GM19463 (cell line): Measurements from ENCODE around the gene CYP19A1.

Experiments used
- ATAC-seq: cut with Tn5 transposase; IDR thresholded peaks from one replicate; pipeline ENCODE4 v1.9.1; 2021; ENCODE audit warnings: mild to moderate bottlenecking, moderate library complexity; ENCODE audit not compliant: unreplicated experiment

Gene CYP19A1

GRCh38 chr15:51224428-51224827, 114.0 kb downstream of the CYP19A1 start:
- no peak for ATAC-seq

DNA sequence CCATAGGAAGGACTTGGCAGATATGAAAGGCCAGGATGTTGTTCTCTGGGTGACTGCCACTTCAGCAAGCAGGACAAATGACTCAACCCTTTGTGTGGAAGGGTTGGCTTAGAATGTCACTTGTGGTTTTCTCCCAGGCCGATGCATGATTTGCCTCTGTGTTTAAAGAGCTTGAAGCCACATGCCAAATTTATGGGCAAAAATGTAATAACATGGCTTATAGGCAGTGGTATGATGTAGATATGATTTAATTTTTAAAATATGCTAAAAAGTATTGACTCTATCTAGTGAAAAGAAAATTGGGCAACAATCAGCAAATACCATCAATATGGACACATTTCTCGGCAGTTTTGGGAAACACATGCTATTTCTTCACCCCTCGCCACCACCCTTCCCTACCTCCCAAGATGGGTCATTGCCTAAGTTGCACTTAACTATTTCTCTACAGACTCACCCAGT, 114.6 kb downstream of the CYP19A1 start:
- no peak for ATAC-seq

DNA sequence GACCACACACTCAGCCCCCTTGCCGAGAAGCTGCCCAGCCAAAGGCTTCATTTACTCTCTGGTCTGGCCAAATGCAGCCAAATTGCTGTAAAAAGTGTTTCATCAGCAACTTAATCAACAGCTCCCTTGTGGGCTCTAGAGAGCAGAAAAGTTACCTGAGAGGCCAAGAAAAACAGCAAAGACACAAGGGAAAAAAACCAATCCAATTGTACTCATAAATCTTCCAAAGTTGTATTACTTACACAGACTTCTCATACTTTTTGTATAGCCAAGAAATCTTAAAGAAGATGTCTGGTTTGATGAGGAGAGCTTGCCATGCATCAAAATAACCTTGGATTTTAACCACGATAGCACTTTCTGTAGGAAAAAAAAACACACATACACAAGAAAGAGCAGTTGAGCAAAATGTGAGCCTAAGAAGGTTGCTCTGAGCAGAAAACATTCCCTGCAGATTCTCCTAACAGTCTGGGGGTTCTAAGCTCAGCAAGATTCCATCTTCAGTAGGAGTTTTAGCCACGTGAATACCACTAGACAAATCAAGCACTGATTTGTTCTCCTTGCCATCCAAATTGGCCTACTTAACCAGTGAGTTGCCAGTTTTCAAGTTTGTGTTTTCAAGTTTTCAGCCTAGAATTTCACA, 120.0 kb downstream of the CYP19A1 start:
- ATAC-seq: no peak

GRCh38 chr15:51212909-51213308, 125.5 kb downstream of the CYP19A1 start:
- ATAC-seq: no peak

GRCh38 chr15:51212239-51212638, 126.2 kb downstream of the CYP19A1 start:
- ATAC-seq: no peak

- no peak for ATAC-seq
Measured at GRCh38 chr15:51205050-51205975, 133.1 kb downstream of the CYP19A1 start.

DNA sequence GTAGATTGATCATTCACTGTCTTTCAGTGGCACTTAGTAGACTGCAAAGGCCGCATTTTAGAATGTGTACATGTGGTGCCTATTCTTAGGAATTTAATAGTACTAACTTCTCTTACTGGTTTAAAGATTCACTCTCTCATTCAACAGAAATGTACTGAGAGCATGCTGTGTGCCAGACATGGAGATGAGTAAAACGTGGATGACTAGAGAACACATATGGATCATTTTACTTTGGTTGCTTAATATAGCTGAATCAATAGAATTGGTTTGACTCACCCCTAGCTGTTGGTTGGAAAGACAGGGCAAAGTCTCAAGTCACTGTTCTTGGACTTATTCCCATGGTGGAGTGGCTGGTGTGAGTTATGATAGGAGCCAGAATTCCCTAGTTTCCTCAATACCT, 134.6 kb downstream of the CYP19A1 start:
- no peak for ATAC-seq

GRCh38 chr15:51202783-51203182, 135.6 kb downstream of the CYP19A1 start:
- ATAC-seq: no peak

DNA sequence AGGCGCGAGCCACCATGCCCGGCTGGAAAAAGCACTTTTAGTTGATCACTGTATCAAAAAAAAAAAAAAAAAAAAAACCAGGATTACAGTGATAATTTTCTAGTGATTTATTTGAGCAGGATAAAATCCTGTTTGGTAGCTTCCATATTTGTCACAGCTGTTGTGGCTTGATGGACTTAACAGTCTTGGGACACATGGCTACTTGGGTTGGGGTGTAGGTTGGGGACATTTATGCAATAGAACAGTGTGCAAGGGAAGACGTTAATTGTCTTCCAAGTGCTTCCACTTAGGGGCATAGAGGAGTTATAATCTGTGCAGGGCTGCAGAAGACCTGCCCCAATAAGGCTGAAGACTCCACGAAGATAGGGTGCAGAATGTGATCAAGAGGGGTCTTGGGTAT, 136.8 kb downstream of the CYP19A1 start:
- ATAC-seq: no peak

DNA sequence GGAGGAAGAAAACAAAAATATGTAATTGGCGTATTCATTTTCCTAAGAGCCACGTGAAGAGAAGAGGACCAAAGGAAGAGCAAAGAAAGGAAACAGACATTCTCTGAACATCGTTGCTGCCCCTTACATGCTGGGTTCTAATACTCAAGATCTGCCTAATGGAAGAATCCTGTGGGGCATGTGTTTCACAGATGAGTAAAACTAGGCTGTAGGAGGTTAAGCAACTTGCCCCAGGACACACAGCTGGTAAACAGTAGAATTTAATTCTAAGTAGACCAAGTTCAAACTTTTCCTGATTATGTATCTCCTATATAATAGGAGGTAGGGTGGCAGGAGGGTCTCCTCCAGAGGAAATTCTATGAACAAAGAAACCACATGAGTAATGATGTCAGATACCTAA, 137.6 kb downstream of the CYP19A1 start:
- ATAC-seq: no peak

GRCh38 chr15:51199541-51199940, 138.9 kb downstream of the CYP19A1 start:
- ATAC-seq: no peak

DNA sequence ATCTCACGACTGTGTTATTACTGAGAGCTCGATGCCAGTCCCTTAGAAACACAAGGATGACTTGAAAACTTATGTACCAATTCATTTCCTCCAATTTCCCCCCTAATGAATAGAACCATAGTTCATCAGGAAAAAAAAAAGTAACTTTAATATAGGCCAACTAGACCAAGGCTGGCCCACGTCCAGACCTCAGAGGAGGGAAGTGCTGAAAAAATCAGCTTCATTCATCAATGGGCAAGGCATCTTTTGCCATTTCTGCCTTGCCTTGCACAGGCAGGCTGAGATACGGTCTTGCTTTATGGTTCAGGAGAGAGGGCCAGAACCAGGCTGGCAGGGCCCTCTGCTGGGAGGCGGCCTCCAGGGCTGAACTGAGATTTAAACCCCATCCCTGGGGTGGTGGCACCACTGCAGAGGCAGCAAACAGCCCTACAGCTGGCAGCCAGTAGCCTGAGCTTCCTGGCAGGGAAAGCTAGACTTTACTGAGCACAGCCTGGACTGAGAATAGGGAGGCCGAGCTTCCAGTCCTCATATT, 139.6 kb downstream of the CYP19A1 start:
- ATAC-seq: no peak

DNA sequence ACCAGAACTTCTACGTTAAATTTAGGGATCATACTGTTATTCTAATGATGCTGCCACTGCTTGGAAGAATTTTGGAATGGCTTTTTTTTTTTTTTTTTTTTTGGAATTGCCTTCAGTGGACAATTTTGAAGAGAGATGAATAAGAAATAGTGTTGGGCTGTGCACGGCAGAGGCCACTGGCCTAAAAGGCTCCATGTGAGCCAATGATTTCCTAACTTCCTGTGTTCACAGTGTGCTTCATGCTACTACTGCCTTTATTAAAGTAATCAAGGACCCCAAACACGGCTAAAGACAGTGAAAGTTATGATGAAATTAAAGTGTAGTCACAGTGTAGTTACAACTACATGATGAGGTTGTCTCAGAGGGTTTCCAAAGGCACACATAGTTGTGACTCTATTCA, 142.9 kb downstream of the CYP19A1 start:
- no peak for ATAC-seq

DNA sequence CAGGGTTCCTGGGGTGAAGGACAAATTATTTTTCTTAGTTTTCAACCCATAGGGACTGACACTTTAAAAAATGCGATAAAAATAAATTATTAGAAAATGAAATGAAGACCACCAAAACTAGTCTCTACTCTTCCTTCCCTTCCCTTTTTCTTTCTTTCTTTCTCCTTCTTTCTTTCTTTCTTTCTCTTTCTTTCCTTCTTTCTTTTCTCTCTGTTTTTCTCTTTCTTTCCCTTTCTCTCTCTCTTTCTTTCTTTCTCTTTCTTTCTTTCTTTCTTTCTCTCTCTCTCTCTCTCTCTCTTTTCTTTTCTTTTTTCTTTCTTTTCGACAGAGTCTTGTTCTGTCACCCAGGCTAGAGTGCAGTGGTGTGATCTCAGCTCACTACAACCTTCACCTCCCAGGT, 144.4 kb downstream of the CYP19A1 start:
- no peak for ATAC-seq

GRCh38 chr15:51193526-51193925, 144.9 kb downstream of the CYP19A1 start:
- no peak for ATAC-seq

GRCh38 chr15:51192521-51193280, 145.7 kb downstream of the CYP19A1 start:
- ATAC-seq: no peak

GRCh38 chr15:51191766-51192165, 146.6 kb downstream of the CYP19A1 start:
- no peak for ATAC-seq

DNA sequence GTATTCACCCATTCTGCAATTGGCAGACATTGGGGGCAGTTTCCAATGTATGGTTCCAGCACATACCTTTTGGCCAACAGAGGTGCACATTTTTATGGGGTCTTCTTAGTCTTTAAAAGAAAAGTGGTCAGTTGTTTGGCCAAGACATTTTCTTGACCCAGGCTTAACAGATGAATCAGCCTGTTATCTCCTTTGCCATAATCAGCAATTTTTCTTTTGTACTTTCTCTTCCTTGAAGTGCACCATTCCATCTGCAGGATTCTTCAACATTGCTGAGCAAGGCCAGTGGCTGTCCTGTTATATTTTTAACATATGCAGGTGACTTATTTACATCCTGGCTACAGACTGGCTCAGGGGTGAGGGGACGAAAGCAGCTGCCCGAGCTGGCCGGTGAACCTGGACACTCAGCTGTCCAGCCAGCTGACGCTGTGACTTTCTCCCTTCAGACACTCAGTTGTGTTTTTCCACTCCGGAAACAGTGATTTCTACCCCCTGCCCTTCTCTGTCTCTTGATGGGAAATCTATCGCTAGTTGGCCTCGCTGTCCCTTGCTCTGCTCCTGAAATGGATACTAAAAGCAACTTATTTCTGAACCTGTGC, 147.2 kb downstream of the CYP19A1 start:
- no peak for ATAC-seq

- no peak for ATAC-seq
Measured at GRCh38 chr15:51190424-51191068, 147.8 kb downstream of the CYP19A1 start.

DNA sequence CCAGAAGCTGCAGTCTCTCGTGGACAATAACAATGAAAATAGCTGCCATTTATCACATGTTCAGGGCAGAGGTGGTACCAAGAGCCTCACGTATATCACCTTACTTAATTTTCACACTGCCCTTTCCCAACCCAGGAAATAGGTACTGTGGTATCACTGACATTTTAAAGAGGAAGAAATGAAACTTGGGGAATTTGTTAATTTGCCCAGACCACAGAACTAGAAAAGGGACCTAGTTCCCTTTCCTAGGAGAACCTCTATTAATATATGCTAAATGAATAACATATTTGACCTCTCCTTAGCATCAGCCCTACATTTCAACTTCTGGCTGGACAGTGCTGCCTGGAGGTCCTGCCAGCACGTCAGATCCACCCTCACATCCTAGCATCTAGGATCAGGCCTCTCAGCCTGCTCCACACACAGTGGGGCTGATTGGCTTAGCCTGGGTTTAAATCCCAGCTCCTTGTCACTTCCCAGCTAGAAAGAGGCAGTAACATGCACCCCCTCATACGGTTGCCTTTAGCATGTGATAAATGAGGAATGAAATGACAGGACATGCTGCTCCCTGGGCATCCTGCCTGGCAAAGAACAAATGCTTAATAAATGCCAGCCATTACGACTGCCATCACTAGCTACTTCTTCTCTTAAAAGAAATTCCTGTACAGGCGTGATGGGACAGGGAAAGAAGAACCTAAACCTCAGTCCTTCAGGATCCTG, 148.6 kb downstream of the CYP19A1 start:
- no peak for ATAC-seq
